Stimulated activated CD4-positive, alpha-beta T cell treated with anti-CD3 and anti-CD28 coated beads, Interleukin-4, amount 100 ng/mL, for 24 hours (primary cell): Measurements from ENCODE around the gene FMNL1.
"Not testable (repeated sequence)": the region's sequence is repeated elsewhere in the genome, so short reads cannot be mapped to it uniquely, and the experiment has no call there.

ENCODE experiments used
- DNase-seq: peaks from one replicate; pipeline ENCODE4 v3.0.0-alpha.2; 2020

FMNL1 gene

GRCh38 chr17:45235416-45236281, 14.0 kb downstream of the FMNL1 start:
- peak; percentile 84 for DNase-seq

- no peak for DNase-seq
Measured at GRCh38 chr17:45236282-45236606, 14.6 kb downstream of the FMNL1 start.

- no peak for DNase-seq
Measured at GRCh38 chr17:45237686-45238085, 16.0 kb downstream of the FMNL1 start.

GRCh38 chr17:45238155-45238774, 16.6 kb downstream of the FMNL1 start:
- no peak for DNase-seq

- no peak for DNase-seq
Measured at GRCh38 chr17:45240905-45241327, 19.2 kb downstream of the FMNL1 start.

GRCh38 chr17:45241328-45242028, 19.8 kb downstream of the FMNL1 start:
- no peak for DNase-seq

GRCh38 chr17:45242029-45242414, 20.3 kb downstream of the FMNL1 start:
- no peak for DNase-seq

- DNase-seq, result no peak
Measured at GRCh38 chr17:45243750-45244149, 22.1 kb downstream of the FMNL1 start.

- no peak for DNase-seq
Measured at GRCh38 chr17:45244725-45245656, 23.3 kb downstream of the FMNL1 start.

GRCh38 chr17:45246338-45246737, 24.7 kb downstream of the FMNL1 start:
- no peak for DNase-seq

GRCh38 chr17:45246861-45247428, 25.3 kb downstream of the FMNL1 start:
- peak; percentile 28 for DNase-seq

- peak; percentile 95 for DNase-seq
Measured at GRCh38 chr17:45247429-45248131, 25.9 kb downstream of the FMNL1 start.

- peak; percentile 77 for DNase-seq
Measured at GRCh38 chr17:45248132-45248957, 26.7 kb downstream of the FMNL1 start.

GRCh38 chr17:45251931-45252330, 30.2 kb downstream of the FMNL1 start:
- no peak for DNase-seq

- not testable (repeated sequence) for DNase-seq
Measured at GRCh38 chr17:45253237-45253636, 31.6 kb downstream of the FMNL1 start.

GRCh38 chr17:45253879-45254278, 32.2 kb downstream of the FMNL1 start:
- DNase-seq, result no peak

- no peak for DNase-seq
Measured at GRCh38 chr17:45255358-45255757, 33.7 kb downstream of the FMNL1 start.

GRCh38 chr17:45256114-45256966, 34.7 kb downstream of the FMNL1 start:
- DNase-seq, result peak; percentile 26

GRCh38 chr17:45257115-45257514, 35.4 kb downstream of the FMNL1 start:
- no peak for DNase-seq

- DNase-seq, result no peak
Measured at GRCh38 chr17:45258981-45259380, 37.3 kb downstream of the FMNL1 start.
